HG03175 (cell line): ENCODE measurements around the gene NUDT12.

Experiments
- ATAC-seq: cut with Tn5 transposase; IDR thresholded peaks from one replicate; pipeline ENCODE4 v1.9.1; 2021; ENCODE audit warnings: mild to moderate bottlenecking, moderate library complexity; ENCODE audit not compliant: unreplicated experiment

Gene NUDT12

GRCh38 chr5:103541569-103541968, 21.0 kb downstream of the NUDT12 start:
- ATAC-seq = no peak

GRCh38 chr5:103541114-103541513, 21.5 kb downstream of the NUDT12 start:
- no peak for ATAC-seq

- ATAC-seq = no peak
Measured at GRCh38 chr5:103539376-103540330, 22.9 kb downstream of the NUDT12 start.

- ATAC-seq = no peak
Measured at GRCh38 chr5:103532086-103532734, 30.4 kb downstream of the NUDT12 start.

- ATAC-seq = no peak
Measured at GRCh38 chr5:103526164-103526915, 36.2 kb downstream of the NUDT12 start.

- no peak for ATAC-seq
Measured at GRCh38 chr5:103525361-103525760, 37.2 kb downstream of the NUDT12 start.

GRCh38 chr5:103523319-103523718, 39.3 kb downstream of the NUDT12 start:
- no peak for ATAC-seq

- no peak for ATAC-seq
Measured at GRCh38 chr5:103522586-103522985, 40.0 kb downstream of the NUDT12 start.

GRCh38 chr5:103519550-103519949, 43.0 kb downstream of the NUDT12 start:
- no peak for ATAC-seq

- ATAC-seq = no peak
Measured at GRCh38 chr5:103514371-103514770, 48.2 kb downstream of the NUDT12 start.

- ATAC-seq = no peak
Measured at GRCh38 chr5:103513701-103514100, 48.9 kb downstream of the NUDT12 start.

- no peak for ATAC-seq
Measured at GRCh38 chr5:103512500-103512899, 50.1 kb downstream of the NUDT12 start.

- ATAC-seq = no peak
Measured at GRCh38 chr5:103511554-103511885, 51.1 kb downstream of the NUDT12 start.

GRCh38 chr5:103510851-103511553, 51.6 kb downstream of the NUDT12 start:
- ATAC-seq = no peak

- no peak for ATAC-seq
Measured at GRCh38 chr5:103505581-103506305, 56.8 kb downstream of the NUDT12 start.

GRCh38 chr5:103503066-103503465, 59.5 kb downstream of the NUDT12 start:
- no peak for ATAC-seq

- no peak for ATAC-seq
Measured at GRCh38 chr5:103502662-103503061, 59.9 kb downstream of the NUDT12 start.
